UCSD-AML1 (cell line): ENCODE measurements around the gene ARTN.

ENCODE experiments used
- DNase-seq: peaks from one replicate; lab custom pipeline; 2025; ENCODE audit not compliant: unreplicated experiment; lab: John Stamatoyannopoulos, UW

The ARTN gene, protein sequence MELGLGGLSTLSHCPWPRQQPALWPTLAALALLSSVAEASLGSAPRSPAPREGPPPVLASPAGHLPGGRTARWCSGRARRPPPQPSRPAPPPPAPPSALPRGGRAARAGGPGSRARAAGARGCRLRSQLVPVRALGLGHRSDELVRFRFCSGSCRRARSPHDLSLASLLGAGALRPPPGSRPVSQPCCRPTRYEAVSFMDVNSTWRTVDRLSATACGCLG

DNA sequence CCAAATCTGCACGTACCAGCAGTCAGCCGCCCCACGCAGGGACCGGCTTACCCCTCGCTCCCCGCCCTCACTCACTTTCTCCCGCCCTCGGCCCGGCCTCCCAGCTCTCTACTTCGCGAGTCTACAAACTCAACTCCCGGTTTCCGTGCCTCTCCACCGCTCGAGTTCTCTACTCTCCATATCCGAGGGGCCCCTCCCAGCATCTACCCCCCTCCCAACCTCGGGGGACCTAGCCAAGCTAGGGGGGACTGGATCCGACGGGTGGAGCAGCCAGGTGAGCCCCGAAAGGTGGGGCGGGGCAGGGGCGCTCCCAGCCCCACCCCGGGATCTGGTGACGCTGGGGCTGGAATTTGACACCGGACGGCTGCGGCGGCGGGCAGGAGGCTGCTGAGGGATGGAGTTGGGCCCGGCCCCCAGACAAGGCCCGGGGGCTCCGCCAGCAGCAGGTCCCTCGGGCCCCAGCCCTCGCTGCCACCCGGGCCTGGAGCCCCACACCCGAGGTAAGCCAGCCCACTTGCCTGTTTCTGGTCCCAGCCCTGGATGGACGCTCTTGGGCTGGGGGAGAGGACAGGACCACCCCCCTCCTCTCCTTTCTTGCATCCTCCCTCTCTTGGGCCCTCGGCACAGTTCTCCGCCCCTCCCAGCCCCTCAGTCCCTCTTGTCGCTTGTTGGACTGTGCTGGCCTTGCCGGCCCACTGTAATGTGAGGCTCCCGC, at the start of gene ARTN:
Gene ARTN, plus strand, starts transcription at position 416 of the 715 bp plus-strand sequence. CDS start 1,856 bp downstream, outside the sequence.
- DNase-seq: no peak

DNA sequence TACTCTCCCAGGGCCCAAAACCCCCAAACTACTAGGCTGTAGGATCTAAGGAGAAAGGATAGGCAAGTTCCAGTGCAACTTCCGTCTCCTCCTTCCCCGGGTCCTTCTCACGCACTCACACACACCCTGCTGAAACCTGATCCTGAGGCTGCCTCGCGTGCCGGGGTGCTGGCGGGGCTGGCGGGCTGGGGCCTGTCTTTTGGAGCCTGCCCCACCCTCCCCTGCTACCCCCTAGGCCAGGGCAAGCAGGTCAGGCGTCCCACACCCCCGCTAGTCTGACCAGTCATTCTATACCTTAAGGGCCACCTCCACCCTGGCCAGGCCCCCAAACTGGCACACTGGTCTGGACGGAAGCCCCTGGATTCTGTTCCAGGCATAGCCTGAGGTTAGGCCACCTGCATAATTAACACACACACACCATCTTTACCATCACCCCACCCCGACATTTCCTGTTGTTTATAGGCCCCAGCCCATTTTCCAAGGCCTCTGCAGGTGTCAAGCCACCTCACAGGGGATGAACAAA, 48.3 kb upstream of the ARTN start:
- no peak for DNase-seq

DNA sequence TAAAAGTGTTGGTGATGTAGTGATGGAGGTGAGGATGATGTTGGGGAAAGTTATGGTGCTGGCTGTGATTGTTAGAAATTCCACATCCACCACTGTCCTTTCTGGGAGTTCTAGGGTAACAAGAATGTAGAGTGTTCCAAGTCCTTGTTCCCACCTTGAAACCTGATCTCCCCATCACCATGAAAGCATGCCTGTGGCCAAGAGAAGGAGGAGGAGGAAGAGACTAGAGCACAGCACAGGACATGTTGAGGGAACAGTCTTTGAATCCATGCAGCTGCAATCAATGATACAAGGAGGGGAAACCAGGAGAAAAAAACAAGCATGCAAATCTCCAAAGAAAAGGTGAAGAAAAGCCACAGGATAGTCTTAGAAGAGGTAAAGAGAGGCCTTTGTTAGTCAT, 45.9 kb upstream of the ARTN start:
- DNase-seq: no peak

DNA sequence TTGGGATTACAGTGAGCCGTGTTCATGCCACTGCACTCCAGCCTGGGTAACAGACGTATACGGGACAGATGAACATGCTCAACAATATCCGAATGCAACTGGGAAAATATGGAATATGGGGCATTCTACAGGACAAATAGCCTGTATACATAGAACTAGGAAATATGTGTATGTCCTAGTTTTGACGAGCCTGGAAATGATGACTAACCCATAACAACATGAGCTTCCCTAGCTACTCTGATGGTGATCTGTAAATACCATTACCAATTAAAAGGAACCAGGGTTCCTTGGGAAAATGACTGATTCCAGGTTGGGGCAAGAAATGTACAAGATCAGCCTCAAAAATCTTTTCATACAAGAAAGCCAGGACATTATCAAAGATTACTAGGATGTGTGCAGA, 42.8 kb upstream of the ARTN start:
- no peak for DNase-seq

DNA sequence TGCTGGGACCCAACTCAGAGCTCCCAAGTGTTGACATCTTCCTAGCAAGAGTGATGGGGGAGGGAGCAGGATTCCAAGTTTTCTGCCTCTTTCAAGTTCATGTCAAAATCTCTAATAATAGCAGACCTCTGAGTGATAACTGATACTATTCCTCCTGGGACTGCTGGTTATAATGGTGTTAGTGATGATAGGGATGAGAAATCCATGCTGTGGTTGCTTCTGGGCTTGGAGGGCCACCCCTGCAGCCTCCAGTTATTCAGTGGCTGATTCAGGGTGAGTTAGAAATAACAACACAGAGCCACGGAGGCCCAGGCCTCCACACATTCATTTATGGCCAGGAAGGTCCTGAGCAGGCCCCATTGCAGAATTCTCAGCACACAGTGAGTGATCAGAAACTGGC, 40.6 kb upstream of the ARTN start:
- DNase-seq: no peak

DNA sequence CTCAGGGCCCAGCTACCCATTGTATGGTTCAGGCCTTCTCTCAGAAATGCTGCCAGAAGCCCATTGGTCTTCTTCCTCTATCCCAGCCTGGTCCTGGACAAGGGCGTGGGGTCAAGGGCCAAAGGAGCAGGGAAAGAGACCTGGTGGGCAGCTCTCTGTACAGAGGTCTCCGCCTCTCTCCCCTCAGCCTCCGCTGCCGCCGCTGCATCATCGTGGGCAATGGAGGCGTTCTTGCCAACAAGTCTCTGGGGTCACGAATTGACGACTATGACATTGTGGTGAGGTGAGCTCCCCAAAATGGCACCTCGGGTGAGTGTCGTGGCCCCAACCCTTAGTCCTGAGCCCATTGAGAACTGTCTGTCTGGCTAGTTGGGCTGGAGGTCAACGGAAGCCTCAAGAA, 34.6 kb upstream of the ARTN start:
- no peak for DNase-seq

DNA sequence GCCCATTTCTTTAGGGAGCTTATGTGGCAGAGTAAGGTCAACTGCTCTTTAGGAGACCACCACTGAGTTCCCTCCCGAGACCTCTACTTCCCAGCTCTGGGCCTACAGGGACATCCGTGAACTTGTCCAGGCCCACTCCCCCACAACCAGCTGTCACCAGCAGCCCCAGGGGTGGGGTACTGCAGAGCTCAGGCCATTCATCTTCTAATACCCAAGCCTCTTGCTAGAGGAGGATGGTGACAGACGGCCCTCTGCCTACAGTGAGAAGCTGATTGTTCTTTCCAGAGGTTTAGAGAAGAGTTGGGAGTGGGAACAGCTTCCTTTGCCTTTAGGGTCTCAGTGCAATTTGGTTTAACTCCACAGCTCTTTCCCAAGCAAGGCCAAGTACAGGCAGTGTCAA, 33.2 kb upstream of the ARTN start:
- no peak for DNase-seq

DNA sequence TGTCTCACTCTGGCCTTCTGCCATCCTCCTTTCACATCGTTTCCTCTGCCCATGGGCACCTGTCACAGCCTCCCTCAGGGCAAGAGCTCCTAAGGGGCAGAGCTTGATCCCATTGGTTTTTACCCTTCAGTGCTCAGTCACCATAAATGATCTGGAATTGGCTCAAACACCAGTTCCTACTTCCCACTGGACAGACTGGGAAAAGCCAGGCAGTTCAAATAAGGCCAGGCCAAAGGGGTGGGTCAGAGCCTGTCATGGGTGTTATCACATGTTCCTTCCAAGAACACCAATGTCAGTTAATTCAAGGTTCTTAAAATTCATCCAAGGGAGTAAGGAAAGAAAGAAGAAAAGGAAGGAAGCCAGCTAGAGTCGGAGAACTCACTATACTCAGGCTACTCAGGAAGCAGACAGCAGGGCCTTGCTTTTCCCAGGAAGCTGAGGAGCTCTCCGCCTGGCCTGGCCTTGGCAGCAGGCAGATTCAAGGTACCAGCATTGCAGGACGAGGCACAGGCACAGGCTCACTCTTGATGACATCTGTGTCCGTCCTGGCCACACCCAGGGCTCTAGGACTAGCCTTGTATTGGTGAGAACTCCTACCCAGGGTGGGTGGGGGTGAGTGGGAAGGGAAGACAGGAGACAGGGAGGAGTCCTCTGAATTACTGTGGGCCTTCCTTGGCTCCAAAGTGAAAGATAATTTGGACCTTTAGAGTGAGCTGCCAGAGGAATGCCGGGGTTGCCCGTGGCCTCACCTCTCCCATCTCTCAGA, 32.2 kb upstream of the ARTN start:
- DNase-seq: no peak

DNA sequence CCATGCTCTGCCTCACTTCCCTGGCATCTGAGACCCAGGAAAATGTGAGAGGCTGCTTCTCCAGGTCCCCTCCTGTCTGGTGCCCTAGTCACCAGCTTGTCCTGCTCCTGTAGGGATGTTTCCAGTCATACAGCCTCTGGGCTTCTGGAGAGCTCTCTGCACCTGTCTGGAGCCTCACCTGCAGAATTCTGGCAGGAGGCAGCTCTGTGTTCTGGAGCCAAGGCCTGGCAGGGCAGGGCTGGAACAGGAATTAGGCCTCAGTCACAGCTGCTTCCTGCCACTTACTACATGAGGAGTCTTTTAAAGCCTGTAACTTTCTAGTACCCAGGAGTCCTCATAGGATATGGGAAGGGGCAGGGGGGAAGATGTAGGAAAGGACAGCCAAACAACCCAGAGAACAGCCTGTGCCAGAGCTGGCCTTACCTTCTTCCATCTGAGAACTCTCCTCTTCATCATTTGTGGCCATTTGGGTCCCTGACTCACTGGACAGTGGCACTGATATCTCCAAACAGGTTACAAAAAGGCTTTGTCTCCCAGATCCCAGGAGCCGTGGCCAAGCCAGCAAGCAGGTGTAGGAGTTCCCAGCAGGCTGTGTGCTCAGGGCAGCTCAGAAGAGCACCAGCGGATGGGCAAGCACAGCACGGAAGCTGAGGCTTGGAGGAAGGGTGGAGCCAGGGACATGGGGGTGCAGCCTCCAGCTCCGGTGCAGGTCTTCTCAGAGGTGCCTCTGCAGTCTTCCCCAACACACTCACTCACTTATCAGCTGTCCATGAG, 31.4 kb upstream of the ARTN start:
- DNase-seq: no peak

DNA sequence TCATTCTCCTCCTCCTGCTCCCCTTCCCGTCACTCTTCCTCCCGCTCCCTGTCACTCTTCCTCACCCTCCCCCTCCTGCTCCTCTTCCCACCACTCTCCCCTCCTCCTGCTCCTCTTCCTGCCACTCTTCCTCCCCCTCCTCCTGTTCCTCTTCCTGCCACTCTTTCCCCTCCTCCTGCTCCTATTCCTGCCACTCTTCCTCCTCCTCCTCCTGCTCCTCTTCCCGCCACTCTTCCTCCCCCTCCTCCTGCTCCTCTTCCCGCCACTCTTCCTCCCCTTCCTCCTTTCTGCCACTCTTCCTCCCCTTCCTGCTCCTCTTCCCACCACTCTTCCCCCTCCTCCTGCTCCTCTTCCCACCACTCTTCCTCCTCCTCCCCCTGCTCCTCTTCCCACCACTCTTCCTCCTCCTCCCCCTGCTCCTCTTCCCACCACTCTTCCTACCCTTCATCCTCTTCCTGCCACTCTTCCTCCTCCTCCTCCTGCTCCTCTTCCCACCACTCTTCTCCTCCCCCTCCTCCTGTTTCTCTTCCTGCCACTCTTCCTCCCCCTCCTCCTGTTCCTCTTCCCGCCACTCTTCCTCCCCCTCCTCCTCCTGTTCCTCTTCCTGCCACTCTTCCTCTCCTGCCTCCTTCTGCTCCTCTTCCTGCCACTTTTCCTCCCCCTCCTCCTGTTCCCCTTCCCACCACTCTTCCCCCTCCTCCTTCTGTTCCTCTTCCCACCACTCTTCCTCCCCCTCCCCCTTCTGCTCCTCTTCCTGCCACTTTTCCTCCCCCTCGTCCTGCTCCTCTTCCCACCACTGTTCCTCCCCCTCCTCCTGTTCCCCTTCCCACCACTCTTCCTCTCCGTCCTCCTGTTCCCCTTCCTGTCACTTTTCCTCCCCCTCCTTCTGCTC, 28.7 kb upstream of the ARTN start:
- no peak for DNase-seq

DNA sequence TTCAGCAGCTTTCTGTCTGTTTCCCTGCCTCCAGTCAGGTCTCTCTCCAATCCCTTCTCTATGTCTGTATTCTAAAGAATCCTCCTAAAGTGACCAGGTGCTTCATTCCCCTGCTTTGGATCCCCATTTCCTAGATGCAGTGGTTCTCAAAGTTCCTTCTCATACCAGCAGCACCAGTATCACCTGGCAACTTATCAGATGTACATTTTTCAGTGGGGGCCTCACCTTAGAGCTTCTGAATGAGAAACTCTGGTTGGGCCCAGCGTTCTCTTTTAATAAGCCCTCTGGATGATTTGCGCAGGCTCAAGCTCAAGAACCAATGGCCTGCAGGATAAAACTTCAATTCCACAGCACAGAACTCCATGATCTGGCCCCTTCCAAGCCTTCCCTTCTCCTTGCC, 25.4 kb upstream of the ARTN start:
- DNase-seq: no peak

DNA sequence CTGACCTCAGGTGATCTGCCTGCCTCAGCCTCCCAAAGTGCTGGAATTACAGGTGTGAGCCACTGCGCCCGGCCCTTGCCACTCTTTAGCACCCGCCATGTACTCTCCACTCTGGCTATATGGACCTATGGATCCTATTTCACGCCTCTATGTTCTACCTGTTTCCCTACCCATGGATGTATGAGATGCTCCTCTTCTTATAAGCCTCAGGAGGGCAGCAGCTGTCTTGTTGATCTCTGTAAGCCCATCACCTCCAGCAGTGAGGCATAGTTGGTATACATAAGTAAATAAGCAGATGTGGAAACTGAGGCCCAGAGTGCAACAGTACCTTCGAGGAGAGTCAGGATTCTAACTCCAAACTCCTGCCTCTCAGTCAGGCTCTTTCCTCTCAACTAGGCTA, 24.7 kb upstream of the ARTN start:
- no peak for DNase-seq

DNA sequence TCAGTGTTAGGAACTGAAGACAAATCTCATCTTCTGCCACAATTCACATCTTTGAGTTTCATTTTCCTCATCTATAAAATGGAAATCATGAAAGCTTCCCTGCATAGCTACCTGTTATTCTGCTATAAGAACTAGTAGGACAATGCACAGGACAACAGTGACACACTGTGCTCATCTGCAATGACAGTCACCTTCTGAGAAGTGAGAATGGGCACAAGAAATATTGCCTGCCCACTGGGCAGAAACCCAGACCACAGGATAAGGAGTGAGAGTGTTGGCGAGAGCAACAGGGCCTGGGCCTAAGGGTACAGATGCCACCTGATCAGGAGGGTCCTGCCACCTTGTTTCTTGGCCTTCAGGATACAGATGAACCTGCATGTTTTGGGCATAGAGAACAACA, 23.3 kb upstream of the ARTN start:
- no peak for DNase-seq

DNA sequence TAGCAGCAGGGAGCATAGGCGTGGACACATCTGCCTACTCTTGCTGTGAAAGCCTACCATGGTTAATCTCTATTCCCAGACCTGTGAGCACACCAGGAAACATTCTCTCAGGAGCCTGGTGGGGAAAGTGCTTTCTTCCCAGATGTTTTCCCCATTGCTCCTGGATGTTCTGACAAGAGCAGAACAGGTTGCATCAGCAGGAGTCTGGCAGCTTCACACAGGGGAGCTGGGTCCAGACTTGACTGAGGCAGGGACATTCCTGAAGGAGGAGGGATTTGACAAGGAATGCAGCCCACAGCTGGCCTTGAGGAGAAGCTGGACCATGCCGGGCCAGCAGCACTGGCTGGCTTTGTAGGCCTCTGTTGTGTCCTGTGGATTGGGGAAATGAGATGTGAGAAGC, 21.0 kb upstream of the ARTN start:
- no peak for DNase-seq

DNA sequence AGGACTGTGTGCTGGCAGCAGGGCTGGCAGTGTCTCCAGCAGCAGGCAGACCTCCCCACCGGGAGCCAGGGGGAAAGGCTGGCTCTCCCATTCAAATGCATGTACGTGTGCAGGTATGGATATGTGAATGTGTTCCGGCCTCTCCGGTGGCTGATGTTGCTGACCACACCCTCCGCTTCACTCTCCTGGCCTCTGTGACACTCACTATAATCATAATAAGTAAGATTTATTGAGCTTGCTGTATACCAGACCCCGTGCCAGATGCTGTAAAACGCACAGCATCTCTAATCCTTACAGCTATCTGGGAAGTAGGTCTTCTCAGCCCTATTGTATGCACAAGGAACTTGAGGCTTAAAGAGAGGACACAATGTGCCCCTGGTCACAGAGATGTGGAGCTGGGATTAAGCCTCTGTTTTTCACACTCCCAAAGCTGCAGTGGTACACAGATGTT, 20.5 kb upstream of the ARTN start:
- peak; percentile 41 for DNase-seq

DNA sequence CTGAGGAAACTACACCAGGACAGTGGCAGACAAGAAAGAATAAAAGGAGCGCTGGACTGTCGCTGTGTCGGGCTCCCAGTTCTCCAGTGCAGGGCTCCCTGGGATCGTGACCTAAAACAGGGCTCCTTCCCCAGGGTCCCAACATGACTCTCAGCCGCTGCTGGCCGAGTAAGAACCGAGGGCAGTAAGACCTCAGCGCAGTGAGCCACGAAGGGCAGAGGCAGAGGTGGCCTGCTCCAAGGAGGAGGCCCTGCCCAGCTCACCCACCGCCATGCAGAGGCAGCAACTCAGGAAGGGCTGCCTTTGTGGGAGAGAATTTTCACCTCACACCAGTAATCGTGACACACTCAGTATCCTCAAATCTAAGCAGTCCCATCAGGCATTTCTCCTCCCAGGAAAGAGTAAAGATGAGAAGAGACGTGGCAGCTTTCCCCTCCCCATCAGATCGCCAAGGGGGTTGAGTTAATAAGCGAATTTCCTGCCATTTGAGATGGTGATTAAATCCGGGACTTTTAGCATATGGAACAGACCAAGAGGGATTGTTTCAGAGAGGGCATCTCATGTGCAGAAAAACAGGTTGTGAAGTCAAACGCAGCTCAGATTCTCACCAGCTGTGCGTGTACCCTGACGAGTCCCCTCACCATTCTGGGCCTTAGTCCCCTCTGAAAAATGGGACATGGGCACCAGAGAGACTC, 19.8 kb upstream of the ARTN start:
- DNase-seq: peak; percentile 41

DNA sequence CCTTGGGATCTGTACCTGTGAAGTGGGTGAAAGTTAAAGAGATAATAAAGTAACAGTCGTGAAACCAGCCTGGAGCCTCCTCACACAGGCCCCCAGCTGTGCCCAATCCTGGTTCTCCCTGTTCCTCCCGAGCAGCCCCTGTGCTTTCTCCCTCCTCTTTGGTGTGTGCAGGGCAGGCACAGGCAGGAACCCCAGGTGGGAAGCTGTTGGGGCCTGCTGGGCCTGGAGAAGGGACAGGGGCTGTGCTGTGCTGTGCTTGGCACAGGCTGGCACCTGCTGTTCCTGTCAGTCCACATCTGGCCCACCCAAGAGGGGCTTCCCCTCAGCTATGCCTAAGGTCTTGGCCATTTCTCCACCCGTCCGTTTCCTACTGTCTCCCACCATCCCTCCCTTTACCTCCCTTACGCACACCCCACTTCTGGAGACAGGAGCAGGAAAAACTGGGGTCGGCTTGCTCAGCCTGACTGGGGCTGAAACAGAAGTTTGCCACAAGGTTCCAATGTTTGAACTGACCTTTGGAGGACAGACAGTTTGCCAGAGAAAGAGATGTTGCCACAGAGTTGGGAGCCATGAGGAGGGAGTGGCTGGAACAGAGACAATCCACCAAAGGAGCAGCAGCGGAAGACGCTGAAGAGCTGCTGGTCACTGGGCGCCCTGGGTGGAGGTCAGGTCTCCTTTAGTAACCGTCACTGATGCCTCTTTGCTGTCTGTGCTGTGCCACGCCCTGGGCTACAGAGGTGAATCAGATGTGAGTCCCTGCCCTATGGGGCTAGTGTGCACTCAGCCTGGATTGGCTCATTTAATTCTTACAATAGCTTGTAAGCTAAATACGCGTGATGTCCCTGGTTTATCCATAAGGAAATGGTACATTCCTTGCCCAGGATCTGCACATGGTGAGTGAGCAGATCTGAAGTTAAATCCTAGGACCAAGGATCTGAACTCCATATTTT, 18.8 kb upstream of the ARTN start:
- DNase-seq: no peak

DNA sequence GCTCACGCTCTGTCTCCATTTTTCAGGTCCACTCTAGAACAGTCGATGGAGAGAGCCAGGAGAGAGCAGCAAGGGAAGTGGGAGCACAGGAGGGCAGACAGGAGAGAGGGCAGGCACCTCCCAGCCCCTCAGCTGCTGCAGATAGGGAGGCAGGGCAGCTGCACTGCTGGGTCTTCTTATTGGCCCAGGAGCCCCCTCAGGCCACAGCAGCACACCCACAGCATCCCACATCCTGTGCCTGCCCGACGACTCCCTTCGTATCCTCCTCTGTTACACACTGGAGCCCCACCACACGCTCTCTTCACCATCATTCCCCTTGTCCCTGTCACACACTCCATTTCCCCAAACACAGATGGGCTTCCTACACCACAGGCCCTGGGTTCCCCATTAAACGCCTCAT, 13.7 kb upstream of the ARTN start:
- DNase-seq: peak; percentile 50
